Middle frontal gyrus (tissue), 1 donor: ENCODE measurements around the gene FGD3.
"Not testable (repeated sequence)": the region's sequence is repeated elsewhere in the genome, so short reads cannot be mapped to it uniquely, and the experiment has no call there.

ENCODE experiments used
- DNase-seq: peaks from one replicate; pipeline ENCODE4 v3.0.0-alpha.2; 2015; ENCODE audit warnings: low spot score; ENCODE audit errors: extremely low spot score

Gene FGD3

DNA sequence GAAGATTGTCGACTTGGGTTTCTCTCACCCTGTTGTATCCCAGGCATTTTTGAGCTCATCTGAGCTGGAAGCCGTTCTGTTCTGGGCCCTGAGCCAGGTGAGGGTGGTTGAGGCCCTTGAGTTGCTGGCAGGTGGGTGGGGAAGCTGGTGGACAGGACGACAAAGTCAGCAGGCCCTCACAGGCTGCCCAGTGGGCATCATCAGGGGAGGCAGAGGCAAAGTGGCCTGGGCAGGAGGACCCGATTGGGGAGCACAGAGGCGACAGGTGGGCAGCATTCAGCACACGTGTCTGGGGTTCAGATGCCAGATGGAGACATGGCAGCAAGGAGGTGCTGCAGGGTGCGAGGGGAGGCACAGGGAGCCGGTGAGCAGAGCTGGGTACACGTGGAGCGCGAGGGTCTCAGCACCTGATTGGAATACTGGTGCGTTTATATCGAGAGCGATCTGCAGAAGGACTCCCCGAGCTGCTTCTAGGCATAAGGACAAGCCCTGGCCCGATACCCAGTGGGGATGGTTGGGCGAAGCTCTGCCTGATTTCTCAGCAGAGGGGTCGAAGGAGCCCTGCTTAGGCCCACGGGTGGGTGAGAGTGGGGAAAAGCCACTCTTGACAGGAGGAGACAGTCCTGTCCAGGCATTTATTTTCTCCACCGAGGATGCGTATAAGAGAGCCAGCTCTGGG is 62.2 kb downstream of the FGD3 start:
- no peak for DNase-seq

DNA sequence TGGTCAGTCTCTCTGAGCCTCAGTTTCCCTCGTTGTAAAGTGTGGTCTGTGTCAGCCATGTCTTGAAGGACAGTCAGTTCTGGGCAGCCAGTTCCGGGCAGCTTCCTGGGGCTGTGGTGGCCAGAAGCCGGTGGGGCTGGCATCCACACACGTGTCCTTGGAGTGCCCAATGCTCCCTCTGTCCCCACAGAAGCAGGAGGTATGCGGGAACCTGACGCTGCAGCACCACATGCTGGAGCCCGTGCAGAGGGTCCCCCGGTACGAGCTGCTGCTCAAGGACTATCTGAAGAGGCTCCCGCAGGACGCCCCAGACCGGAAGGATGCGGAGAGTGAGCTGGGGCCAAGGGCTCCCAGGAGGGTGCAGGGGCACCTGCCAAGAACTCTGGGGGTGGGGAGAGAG is 62.7 kb downstream of the FGD3 start:
- no peak for DNase-seq

DNA sequence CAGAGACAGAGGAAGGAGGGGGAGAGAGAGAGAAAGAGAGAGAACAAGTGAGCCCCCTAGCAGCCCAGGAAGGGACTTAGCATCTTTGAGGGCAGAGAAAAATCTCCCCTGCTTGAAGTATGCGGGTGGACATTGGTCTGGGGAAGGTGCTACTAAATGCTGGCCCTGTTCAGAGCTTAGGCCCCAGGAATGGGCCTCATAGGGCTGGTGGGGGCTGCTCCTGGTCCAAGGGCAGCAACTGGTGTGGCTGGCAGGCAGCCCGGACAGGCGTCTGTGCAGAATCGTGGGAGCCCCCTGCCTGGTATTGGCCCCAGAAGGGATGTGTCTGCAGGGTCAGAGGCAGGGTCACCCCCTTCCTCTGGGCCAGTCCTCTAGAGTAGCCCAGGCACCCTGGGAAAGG is 63.4 kb downstream of the FGD3 start:
- no peak for DNase-seq

DNA sequence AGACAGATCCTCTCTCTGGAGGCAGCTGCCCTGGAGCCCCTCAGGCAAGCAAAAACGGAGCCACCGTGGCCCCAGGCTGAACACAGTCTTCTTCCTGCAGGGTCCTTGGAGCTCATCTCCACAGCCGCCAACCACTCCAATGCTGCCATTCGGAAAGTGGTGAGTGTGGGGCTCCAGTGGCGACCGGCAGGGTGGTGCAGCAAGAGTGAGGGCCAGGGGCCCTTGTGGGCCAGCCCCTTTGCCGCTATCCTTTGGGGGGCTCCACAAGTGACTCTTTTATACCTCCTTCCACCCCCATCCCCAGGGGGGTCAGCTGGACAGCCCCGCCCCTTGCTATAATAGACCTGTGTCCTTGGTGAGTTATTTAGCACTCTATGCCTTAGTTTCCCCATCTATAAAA is 63.8 kb downstream of the FGD3 start:
- no peak for DNase-seq

DNA sequence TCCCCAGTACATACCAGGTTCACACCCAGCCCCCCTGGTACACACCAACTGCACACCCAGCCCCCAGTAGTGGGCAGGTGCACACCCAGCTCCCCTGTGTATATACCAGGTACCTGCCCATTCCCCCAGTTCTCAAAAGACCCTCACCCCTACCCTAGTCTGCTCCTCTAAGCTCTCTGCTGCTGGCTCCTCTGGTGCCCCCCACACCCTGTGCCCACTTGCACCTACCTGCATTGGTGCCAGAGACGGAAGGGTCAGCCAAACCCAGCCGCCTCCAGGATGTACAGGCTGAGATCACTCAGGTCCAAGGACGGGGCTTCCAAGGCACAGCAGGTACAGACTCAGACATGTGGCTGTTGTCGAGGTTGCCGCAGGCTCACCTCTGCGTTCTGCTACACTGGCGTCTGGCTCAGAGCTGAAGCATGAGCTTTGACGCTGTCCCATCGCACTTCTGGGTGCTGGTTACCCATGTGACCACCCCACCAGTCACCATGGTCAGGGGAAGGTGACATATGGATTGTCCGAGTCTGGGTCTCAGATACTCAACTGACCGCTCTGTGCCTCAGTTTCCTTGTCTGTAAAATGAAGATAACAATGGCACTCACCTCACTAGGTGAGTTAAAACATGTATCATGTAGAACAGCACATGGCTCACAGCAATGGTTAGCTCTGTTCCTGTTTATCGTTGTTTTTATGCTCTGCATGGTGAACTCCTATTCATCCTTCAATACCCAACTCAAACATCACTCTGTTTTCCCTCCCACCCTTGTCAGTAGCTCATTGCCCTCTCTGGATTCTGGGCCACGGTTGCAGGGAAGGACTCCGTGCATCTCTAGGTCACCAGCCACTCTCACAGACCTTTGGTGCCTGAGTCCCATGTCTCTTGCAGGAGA is 65.9 kb downstream of the FGD3 start:
- no peak for DNase-seq

DNA sequence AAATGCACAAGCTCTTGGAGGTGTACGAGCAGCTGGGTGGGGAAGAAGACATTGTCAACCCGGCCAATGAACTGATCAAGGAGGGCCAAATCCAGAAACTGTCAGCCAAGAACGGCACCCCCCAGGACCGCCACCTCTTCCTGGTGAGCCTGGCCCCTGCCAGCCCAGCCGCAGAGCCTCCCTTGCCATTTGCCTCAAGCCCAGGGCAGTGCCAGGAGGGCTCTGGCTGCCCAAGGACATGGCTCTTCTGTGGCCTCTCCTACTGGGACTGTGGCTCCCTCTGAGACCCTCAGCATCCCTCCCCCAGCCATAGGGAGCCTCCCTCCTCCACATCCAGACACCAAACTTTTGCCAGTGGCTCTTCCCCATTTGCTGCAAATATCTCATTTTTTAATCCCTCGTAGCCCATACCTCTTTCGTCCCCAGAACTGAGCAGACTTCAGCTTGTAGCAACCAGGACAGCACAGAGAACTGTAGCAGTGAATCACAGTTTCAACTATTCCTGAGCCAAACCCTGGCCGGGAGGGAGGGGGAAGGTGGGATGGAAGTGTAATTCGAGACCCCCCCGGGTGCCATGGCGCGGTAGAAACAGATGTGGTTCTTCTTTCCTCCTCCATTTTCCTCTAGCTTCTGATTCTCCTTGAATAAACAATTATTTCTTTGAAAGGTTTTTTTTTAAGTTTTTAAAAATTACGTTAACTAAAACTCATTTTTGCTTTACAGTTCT is 66.7 kb downstream of the FGD3 start:
- DNase-seq, result no peak

DNA sequence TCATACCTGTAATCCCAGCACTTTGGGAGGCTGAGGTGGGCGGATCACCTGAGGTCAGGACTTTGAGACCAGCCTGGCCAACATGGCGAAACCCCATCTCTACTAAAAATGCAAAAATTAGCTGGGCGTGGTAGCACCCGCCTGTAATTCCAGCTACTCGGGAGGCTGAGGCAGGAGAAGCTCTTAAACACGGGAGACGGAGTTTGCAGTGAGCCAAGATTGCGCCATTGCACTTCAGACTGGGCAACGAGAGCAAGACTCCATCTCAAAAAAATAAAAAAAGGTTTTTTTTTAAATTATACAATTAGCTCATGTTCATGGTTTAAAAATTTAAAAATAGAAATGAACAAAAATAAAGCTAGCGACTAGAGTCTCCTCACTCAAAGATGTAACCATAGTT is 67.9 kb downstream of the FGD3 start:
- DNase-seq, result not testable (repeated sequence)

DNA sequence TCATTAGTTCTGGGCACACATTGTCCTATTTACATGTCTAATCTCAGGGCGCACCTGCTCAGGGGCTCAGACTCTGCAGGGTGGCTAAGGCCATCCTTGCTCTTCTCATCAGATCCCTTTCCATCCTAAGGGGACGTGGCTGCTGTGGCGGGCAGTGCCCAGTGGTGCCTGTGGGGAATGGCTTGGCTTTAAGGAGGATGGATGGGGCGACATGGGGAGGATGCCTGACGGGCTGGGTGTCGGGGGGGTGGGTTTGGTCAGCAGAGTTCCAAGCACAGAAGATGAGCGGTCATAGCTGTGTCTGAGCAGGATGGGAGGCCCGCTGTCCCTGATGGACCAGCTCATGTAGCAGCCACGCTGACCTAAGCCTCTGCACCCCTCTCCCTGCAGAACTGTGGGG is 70.3 kb downstream of the FGD3 start:
- no peak for DNase-seq

DNA sequence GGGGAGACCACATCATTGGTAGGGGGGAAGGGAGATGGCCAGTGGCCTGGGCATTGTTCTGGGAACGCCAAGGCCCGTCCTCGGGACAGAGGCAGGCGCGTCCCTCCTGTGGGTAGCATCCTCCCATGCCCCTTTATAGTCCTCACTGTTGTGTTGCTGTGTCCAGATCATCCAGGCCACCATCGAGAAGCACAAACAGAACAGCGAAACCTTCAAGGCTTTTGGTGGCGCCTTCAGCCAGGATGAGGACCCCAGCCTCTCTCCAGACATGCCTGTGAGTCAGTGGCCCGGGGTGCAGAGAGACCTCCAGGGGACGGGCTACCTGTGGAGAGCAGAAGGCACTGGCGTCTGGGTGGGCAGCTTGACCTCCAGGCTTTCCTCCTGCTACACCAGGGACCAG is 72.8 kb downstream of the FGD3 start:
- no peak for DNase-seq

DNA sequence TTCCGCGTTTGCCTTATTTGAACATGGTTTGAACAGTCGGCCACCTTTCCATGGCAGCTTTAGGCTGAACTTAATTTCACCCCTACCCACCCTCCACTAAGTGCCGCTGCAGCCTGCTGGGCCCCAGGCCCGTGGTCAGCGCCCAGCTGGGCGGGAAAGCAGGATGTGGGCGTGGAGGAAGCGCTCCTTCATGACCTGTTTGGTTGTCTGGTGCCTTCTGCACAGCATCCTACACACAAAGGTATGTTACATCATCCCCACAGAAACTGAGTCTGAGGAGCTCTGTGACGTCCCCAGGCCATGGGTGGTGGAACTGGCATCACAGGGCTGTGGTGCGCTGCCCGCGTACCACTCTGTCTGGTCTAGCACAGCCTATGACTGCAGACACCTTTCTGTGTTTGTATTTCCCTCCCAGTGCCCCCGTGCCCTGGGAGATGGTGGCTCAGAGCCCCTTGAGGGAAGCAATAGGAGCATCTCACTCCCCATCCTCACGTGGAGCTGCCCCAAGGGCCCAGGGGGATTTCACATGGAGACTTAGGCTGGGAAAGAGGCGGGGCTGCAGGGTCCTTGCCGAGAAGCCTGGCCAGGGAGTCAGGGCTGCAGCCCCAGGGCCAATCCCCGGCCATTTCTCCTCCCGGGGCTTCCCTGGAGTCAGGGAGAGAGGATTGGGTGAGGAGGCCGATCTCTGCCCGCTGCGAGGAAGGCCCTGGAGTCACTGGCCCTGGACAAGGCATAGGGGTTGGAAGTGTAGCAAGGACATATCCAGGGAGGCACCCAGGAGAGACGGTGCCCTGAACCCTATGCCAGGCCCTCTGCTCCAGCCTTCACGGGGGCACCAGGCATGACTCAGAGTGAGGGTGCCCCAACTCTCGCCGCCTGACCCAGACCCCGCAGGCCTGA is 73.7 kb downstream of the FGD3 start:
- DNase-seq, result no peak

DNA sequence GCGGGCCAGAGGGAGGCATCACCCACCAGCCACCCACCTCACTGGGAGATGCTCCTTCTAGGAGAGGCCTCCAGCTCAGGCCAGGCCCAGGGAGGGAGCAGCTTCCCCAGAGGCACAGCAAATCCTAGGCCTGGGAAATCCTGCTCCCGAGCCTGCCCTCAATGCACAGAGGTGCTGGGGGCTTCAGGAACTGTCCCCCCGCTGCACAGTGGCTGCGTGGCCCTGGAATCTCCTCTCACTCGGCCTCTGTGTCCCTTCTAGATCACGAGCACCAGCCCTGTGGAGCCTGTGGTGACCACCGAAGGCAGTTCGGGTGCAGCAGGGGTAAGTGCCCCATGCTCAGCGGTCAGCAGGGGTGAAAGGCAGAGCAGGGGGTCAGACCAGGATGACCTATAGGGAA is 74.7 kb downstream of the FGD3 start:
- no peak for DNase-seq

DNA sequence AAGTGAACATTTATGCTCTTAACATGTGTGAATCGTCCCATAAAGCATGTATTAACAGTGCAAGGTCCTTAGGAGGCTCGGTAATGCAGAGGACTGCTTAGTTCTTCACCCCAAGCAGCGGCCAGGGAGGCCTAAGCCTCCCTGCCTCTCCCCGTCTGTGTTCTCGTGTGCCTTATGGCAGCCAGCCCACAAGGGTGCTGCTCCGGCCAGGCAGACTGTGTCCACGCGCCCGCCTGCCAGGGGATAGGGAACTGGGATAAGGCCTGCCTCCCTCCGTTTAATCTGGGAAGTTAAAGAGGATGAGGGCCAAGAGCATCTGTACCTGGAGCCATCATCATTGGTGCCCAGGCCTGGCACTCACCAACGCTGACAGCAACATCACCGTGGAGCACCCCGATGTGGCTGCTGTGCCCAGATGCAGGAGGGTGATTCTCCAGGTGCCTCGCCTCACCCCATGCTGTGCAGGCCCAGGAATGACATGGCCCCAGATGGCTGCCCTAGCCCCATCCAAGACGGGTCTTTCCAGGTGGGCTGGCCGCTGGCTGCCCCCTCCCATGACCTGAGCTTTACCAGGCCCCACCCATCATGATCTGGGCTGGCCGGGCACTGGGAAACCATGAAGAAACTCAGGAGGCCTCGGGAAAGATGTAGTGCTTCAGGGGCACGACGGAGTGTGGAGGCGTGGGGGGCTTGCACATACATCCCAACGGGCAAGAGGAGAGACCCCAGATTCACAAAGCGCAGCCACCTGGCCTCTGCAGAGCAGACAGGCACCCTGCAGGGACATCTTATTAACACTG is 75.6 kb downstream of the FGD3 start:
- DNase-seq, result no peak

DNA sequence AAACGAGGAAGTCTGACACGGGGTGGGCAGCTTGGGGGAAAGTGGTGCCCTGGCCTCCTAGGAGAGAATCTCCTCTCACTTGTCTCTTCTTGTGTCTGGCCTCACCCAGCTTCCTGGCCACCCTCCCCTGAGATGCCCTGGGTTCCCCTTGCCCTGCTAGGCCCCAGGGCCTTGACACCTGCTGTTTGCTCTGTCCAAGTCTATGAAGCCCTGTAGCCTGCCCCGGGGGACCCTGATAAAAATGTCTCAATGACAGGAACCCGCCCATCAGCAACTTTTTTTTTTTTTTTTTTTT is 76.1 kb downstream of the FGD3 start:
- DNase-seq, result no peak

DNA sequence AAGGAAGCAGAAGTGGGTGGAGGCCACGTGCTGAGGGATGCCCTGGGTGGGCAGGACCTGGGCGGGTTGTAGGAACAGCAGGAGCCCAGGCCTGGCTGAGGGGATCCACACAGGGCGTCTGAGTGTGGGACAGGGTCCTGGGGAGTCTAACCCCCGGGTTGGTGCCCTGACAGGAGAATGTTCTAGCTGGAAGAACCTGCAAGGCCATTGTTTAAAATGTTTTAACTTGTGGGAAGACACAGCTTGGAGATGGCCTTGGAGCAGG is 77.3 kb downstream of the FGD3 start:
- no peak for DNase-seq

DNA sequence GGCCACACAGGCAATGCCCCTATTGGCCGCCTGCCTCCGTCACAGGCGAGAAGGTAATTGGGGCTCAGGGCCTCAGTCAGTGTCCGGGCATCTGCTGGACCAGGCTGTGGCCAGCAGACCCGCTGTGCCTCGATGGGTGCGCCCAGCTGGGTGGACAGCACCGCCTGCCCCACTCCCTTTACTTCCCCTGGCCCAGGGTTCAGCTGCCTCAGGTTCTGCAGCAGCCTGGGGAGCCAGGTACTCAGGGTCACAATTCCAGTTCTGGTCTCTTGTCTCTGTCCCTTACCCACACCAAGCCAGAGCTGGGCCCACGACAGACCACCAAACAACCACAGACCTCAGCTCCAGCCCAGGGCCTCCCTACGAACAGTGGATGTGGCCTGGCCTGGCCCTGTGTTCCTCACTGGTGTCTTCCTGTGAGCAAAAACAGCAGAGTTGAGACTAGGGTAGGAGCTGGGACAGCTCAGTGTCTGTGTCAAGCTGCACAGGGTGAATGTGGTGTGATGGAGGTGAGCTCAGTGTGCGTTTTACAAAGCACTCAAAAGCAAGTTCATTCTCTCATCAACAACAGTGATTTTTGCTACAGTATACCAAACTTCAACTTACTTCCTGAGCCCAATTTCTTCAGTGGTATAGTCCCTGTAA is 77.8 kb downstream of the FGD3 start:
- DNase-seq, result no peak

DNA sequence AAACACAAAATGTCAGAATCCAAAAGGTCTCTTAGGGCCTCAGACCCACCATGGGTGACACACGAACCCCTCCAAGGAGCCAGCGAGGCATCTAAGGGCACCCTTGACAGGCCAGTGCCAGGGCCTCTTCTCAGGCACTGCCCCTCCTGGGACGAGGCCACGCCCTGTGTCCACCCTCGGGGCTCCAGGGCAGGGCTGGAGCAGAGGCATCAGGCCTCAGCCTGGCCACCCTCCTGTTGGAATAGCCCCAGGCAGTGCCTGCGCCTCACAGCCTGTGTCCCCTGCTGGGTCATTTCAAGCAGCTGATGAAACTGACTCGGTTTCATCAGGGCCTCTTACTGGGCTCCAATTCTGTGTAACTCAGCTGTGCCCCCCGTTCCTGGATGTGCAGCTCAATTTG is 78.4 kb downstream of the FGD3 start:
- DNase-seq, result no peak

DNA sequence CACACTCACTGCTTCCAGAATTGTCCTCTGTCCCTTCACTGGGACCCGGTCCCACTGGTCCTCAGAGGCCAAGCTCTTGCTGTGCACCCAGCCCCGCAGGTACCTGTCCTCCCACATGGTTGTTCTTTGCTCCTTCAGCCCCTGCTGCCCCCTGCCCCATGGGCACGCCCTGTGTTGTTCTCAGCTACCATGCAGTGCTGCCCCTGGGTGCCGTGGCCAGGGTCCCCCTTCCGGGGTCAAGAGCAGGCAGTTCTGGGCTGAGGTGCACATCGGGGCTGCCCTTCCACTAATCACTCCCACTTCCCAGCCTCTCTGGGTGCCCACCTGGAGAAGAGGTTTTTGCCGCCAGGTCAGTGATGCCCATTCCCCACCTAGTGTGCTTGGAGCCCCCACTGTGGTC is 79.3 kb downstream of the FGD3 start:
- no peak for DNase-seq

DNA sequence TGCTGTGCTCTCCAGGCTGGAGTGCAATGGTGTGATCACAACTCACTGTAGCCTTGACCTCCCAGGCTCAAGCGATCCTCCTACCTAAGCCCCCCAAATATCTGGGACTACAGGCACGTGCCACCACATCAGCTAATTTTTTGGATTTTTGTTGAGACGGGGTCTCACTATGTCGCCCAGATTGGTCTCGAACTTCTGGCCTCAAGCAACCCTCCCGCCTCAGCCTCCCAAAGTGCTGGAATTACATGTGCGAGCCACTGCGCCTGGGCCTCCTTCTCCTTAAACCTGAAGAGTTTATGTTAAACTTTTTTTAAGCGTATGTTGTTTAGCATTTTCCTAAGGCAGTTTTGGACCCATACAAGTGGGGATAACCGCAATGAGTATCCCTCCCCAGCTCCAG is 80.4 kb downstream of the FGD3 start:
- no peak for DNase-seq

DNA sequence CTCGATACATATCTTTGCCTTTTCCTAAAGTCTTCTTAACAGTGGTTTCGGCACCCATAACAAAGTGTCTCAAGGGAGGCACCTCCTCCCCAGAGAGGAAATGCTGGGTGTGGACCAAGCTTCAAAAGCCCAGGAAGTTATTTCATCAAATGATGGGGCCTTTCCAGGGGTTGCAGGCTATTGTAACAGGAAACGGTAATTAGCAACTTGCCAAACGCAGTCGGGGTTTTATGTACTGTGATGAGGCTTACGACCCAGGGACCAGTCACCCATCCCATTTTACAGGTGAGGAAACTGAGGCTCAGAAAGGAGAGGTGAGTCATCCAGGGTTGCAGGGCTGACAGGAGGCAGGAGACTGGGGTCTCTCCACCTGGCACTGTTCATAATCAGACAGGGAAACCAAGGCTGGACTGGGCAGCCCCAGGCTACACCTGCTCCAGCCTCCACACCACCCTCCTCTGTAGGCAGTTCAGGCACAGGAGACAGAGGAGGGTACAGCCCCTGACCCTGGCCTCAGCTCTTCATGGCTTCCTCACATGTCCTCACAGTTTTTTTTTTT is 81.2 kb downstream of the FGD3 start:
- DNase-seq, result no peak
